GM21360 (cell line): ENCODE measurements around the gene METTL14.
"Not testable (repeated sequence)": the region's sequence is repeated elsewhere in the genome, so short reads cannot be mapped to it uniquely, and the experiment has no call there.

Source experiments
- ATAC-seq: cut with Tn5 transposase; IDR thresholded peaks from one replicate; pipeline ENCODE4 v1.9.1; 2021; ENCODE audit warnings: mild to moderate bottlenecking, moderate library complexity; ENCODE audit not compliant: unreplicated experiment

The METTL14 gene

DNA sequence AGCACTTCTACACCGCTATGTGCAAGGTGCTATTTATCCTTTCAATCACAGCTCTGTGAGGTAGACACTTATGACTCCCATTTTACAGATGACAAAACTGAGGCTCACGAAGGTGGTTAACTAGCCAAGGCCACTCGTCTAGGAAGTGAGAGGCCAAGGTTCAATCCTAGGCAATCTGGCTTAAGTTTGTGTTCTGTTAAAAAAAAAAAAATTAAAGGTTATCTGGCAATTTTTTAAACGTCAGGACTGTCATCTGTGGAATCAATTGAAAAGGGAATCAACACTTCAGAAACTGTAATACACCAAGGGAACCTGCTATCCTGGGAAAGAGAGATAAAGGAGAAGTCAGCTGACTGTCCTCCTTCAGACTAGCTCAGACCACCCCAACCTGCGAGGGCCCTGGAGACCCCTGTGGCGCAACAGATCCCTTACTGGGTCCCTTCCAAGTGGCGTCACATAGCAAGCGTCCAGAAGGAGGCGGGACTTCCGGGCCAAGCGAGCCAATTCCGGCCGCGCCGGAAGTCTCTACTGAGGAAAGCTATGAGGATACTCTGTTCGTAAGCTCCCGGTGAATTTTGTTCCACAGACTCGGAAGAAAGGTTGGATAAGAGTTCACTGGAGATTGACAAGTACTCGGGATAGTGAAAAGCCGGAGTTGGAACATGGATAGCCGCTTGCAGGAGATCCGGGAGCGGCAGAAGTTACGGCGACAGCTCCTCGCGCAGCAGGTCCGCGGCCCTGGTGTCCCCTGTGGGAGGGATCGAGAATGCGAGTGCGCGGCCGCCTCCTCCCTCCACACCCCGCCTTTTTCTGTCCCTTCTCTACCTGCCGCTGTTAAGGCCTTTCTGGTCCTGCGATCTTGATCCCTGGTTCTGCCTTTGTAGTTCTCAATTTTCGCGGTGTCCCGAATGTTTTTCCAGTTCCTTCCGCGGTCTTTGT, at the start of gene METTL14:
TSS of gene METTL14 (plus strand) at position 520 of the 939 bp plus-strand sequence. CDS start at position 663, 143 bp downstream.
- peak; percentile 99 for ATAC-seq

DNA sequence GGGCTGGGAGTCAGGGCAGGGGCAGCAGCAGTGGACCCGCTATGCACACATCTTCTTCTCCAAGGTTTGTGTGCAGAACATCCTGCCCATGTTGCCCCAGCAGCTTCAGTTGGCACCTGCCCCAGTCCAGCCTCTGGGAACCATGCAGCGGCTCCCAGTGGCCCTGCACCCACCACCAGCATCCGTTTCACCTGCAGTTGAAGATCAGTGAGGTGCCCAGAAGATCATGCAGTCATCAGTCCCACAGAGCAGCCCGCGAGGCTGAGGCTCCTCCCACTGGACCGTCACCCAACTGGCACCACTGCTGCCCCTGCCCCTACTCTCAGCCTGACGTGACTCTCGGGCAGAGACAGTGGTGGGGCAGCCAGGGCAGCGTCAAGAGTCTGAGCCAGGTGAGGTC, 49.1 kb upstream of the METTL14 start:
- ATAC-seq: not testable (repeated sequence)

GRCh38 chr4:118664665-118665064, 20.5 kb upstream of the METTL14 start:
- not testable (repeated sequence) for ATAC-seq

- not testable (repeated sequence) for ATAC-seq
These were observed 16.0 kb upstream of the METTL14 start for GRCh38 chr4:118669220-118669619.

GRCh38 chr4:118670968-118671367, 14.2 kb upstream of the METTL14 start:
- ATAC-seq: not testable (repeated sequence)

DNA sequence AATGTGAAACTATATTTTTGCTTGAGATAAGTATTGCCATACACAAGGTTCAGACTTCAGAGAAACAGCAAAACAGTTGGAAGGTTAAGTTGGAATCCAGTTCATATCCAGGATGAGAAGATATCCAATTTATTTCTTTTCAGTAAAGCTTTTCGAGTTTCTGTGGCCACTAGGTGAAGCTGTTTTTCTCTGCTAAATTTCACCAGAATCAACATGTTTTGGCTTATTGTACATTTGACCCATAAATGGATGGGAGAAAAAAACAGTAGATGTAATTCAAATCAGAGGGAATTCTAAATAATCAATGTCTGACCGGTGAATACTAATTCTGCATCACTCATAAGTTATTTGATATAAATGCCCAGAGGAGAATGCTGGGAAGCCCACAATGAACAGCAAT, 9.1 kb upstream of the METTL14 start:
- no peak for ATAC-seq

GRCh38 chr4:118680808-118681207, 4.4 kb upstream of the METTL14 start:
- ATAC-seq: no peak

- ATAC-seq: no peak
These were observed 2.3 kb upstream of the METTL14 start for GRCh38 chr4:118682928-118683327.

DNA sequence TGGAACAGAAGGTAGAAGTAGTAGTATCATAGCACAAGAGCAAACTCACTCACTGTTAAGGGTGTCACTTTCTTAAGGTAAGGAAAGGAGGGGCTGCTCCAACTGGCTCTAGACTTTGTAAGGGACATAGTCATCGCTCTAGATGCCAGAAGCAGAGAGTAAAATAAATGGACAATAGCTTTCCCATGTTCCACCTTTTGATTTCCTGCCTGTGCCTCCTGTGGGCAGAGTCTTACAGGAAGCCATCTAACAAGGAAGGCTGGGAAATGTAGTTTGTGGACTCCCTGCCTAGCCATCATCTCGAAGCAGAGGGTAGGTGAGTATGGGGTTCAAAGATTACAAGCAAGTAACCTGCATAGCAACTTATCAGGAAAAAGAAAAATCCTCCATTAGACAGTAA, 1.7 kb upstream of the METTL14 start:
- ATAC-seq: no peak

- ATAC-seq: no peak
These were observed 17.9 kb downstream of the METTL14 start for GRCh38 chr4:118703118-118703517.

- no peak for ATAC-seq
These were observed 25.9 kb downstream of the METTL14 start for GRCh38 chr4:118711052-118711451.

GRCh38 chr4:118712872-118713271, 27.7 kb downstream of the METTL14 start:
- ATAC-seq: no peak

DNA sequence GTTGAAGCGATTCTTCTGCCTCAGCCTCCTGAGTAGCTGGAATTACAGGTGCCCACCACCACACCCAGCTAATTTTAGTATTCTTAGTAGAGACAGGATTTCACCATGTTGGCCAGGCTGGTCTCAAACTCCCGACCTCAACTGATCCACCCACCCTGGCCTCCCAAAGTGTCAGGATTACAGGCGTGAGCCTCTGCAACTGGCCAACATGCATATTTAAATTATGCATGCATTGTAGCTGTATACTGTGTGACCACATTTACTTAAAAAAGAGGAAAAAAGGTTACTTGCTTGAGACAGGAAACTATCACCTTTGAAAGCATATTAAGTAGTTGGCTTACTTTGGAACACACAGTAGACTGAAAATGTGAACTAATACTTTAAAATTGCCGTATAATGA, 29.5 kb downstream of the METTL14 start:
- no peak for ATAC-seq

DNA sequence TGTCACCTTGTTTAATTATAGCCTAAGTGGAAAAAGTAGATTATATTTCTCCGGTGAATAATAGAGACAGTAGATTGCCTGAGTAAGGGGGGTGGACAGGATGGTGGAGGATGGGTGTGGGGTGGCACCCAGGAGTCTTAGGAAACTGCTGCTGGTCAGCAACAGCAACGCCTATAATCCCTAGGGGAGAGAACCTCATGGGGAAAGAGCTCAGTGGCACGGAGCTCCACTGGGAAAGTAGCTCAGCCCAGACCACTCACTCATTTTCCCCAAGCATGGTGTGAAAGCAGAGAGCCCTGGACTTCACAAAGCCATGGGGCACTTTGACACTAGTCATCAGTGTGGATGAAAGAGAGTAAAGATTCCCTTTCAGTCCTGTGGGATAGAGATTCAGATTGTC, 31.1 kb downstream of the METTL14 start:
- ATAC-seq: no peak

GRCh38 chr4:118718511-118719170, 33.4 kb downstream of the METTL14 start:
- no peak for ATAC-seq

GRCh38 chr4:118721752-118722151, 36.6 kb downstream of the METTL14 start:
- ATAC-seq: no peak

- ATAC-seq: no peak
These were observed 38.2 kb downstream of the METTL14 start for GRCh38 chr4:118723369-118723768.

GRCh38 chr4:118727360-118727759, 42.2 kb downstream of the METTL14 start:
- ATAC-seq: no peak

- no peak for ATAC-seq
These were observed 44.4 kb downstream of the METTL14 start for GRCh38 chr4:118729287-118730286.

DNA sequence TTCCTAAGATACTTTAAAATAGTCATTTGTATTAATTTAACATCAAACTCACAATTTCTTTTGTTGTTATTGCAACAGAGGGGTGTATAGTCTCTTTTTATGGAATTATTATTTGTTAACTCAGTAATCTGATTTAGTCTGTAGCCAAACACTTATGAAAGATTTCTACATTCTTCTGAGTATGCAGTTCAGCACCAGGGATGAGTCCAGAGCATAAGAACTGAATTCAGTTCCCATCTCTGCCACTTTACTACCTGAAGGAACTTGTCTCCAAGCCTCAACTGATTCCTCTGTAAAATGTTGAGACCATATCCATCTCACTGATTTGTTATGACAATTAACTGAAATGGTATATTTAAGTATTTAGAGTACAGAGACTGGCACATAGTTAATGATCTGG, 45.5 kb downstream of the METTL14 start:
- no peak for ATAC-seq
